Left renal pelvis (tissue), 4 donors: ENCODE results near the gene AAMP. TPM values are rescaled to one million over a fixed set of nuclear protein-coding genes. Genes with fewer than 3 reads are reported as not detected.

Experiments used
- DNase-seq, 4 donors: peaks; one replicate each; pipeline ENCODE4 v3.0.0-alpha.2; 2013; ENCODE audit warnings: low read depth in 4 of 4, low spot score in 3 of 4
- polyA plus RNA-seq, 4 donors: library from polyadenylated mRNA; unstranded; fragments of 120-200 nt; gene quantifications; one replicate each; pipeline ENCODE4 v1.2.1, GENCODE V29; 2013; ENCODE audit not compliant: insufficient read length in 4 of 4

Gene AAMP
- polyA plus RNA-seq, 4 donors, result 75.6 to 140 (median 117) TPM

DNA sequence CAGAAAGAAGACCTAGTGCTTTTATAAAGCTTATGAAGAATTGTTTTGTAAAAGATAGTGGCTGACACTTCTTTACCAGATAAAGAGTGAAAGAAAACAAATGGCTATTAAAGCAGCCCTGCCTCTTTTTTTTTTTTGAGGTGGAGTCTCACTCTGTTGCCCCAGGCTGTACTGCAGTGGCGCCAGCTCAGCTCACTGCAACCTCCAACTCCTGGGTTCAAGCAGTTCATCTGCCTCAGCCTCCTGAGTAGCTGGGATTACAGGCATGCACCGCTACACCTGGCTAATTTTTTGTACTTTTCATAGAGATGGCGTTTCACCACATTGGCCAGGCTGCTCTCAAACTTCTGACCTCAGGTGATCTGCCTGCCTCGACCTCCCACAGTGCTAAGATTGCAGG lies 40.1 kb downstream of the AAMP start:
- no peak for DNase-seq

GRCh38 chr2:218229239-218229638 lies 40.7 kb downstream of the AAMP start:
- DNase-seq, result no peak

DNA sequence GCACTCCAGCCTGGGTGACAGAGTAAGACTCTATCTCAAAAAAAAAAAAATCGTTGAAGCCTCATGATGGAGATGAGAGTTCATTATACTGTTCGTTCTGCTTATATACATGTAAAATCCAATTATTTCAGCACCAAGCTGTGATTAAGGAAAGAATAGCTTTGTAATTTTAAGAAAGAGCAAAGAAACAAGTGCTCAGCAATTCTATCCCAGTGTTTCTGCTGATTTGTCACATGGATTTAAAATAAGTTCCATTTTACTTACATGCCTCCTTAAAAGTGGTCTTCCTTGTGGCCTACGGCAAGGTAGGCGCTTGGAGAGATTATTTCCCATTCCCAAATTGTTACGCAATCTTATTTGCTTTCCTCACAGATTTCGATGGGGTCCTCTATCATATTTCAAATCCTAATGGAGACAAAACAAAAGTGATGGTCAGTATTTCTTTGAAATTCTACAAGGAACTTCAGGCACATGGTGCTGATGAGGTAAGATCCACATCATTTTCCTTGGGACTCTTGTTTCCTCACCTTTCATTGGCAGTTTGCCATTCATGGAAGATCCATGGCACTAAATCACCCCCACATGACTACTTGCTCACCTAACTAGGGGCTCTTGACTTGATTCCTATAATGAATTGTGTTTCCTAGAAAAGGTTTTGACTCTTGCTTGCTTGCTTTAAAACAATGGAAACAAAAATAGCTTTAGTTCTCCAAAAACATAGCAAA lies 41.4 kb downstream of the AAMP start:
- DNase-seq, result no peak

DNA sequence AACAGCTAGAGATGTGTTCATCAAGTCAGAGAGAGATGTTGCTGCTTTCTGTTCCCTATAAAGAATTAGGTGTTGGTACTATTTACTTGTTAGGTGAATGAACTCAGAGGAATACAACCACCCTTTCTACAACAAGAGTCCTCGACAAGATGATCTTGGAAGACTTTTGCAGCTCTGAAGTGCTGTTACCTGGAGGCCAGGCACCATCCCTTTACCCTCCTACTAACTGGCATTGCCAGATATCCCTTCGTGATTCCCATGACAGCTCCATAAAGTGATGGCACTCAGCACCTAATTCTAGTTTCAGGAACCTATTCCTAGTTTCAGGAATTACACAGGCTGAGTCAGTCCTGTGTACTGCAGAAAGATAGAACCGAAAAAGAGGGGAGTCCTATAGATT lies 43.0 kb downstream of the AAMP start:
- no peak for DNase-seq

- no peak for DNase-seq
Observed at GRCh38 chr2:218224186-218224585, 45.8 kb downstream of the AAMP start.

- DNase-seq, result no peak
Observed at GRCh38 chr2:218223046-218223445, 46.9 kb downstream of the AAMP start.

DNA sequence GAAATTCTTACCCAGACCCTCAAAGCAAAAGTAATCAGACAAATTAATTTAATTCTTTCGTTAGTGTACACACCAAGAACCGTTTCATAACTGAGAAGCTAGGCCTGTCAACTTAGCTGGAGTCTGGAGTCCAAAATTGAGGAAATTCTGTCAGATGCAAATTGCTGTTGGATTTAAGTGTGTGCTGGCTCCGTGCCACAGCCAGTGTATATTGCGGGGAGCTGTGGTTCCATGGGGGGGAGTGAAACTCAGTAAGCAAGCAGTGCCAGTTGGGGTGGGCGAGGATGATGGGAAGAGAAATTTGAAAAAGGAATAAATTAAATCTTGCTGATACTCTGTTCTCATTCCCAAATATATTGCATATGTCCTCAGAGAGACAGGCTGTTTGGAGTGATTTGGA lies 48.9 kb downstream of the AAMP start:
- DNase-seq, result no peak

- no peak for DNase-seq
Observed at GRCh38 chr2:218219934-218220333, 50.0 kb downstream of the AAMP start.

- no peak for DNase-seq
Observed at GRCh38 chr2:218218268-218219185, 51.4 kb downstream of the AAMP start.

DNA sequence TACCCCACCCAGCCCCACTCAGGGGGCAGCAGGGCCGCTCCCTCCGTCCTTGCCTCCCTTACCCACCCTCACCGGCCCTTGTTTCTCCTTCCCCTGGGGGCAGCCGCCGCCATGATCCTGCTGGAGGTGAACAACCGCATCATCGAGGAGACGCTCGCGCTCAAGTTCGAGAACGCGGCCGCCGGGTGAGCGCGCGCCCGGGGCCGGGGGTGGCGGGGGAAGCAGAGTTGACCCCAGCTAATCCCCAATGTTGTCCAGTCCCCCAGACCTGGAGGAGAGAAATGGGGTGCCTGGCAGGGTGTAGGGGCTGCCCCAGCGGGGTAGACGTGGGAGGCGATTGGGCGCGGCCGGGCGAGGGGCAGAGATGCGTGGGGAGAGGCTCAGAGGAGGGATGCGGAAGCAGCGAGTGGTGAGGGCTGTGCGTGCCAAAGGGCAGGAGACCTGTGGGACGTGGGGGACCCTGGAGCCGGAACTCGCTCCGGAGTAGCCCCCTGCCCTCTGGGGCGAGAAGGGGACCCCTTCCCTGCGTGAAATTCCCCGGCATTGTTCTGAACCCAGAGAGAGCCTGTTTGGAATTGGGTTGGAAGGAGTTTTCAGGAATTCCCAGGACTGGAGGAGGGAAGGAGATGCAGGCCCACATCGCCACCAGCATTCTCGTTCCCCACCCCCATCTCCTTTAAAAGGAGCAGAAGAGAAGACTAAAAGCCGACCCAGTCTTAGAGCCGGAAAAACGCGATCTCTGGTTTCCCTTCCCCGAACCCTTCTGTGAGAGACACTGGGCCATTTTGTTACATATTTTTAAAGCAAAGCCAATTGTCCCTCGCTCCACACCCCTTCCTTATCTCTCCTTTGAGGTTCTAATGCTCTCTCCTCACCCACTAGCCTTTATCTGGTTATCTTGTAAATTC lies 52.3 kb downstream of the AAMP start:
- no peak for DNase-seq

DNA sequence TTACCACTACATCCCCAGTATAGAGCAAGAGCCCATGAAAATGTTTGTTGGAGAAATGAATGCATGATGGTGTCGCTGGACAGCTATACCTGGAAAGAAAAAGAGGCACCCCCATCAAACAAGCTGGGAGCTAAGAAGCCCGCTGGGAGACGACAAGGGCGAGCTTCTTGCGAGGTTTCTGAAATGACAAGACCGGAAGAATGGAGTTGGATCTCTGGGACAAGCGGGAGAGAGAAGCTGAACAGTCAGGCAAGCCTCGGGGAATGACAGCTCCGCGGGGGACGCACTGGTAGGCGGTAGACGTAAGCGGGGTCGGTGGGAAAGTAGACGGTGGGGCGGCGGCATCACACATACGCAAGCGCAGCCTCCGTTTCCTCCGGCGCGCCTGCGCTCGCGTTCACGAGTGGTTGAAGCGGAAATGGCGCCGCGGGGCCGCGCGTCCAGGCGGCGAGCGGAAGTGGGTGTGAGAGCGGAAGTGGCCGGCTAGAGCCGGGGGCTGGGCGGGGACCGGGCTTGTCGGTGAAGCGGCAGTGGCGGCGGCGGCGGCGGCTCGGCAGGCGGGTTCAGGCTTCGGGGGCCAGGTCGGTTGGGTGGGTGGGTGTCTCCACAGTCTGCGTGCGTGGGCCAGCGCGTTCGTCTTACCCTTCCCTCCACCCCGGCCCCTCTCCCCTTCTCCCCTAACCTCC lies 53.1 kb downstream of the AAMP start, which contains the start of gene ARPC2:
Gene ARPC2 (plus strand): TSS at position 516 of the 686 bp plus-strand sequence. CDS start 282 bp downstream, outside the sequence.
- DNase-seq, result peak; percentile 87 to 91 (median 90)

DNA sequence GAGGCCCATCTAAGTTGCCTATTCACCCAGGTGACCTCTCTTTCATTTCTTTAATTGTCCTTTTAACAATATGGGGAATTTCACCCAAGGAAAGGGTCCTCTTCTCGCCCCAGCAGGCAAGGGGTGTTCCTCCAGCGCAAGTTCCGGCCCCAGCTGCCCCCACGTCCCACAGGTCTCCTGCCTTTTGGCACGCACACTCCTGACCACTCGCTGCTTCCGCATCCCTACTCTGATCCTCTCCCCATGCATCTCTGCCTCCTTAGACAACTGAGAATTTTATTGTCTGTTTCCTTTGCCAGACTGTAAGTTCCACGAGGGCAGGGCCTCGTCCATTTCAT lies 53.6 kb downstream of the AAMP start:
- no peak for DNase-seq

Other genes with a start within 250 kb of the AAMP start
- gene RUFY4, start 200.9 kb downstream of the AAMP start, polyA plus RNA-seq, result under 1 TPM in 3 of 4 donors, not detected in 1; 0.11 to 0.50 (median 0.37) TPM
- 1 to 10 TPM in 1 of 4 donors, under 1 TPM in 3; 0.06 to 1.3 (median 0.41) TPM for gene CXCR2, start 144.1 kb downstream of the AAMP start, polyA plus RNA-seq
- gene CXCR1, start 103.2 kb downstream of the AAMP start, polyA plus RNA-seq, result under 1 TPM in 1 of 4 donors, not detected in 3; 0.55 TPM
- 100 to 1,000 TPM; 216 to 275 (median 255) TPM for gene ARPC2, start 52.9 kb downstream of the AAMP start, polyA plus RNA-seq
- gene GPBAR1, start 9.1 kb downstream of the AAMP start, polyA plus RNA-seq, result 1 to 10 TPM; 1.6 to 2.8 (median 1.9) TPM
- gene PNKD, start 382 bp upstream of the AAMP start, polyA plus RNA-seq, result 100 to 1,000 TPM in 2 of 4 donors, 10 to 100 TPM in 2; 46.5 to 127 (median 96.1) TPM
- gene TMBIM1, start 22.4 kb upstream of the AAMP start, polyA plus RNA-seq, result 10 to 100 TPM; 72.2 to 94.0 (median 86.5) TPM
- gene CATIP, start 86.7 kb upstream of the AAMP start, polyA plus RNA-seq, result 1 to 10 TPM in 3 of 4 donors, under 1 TPM in 1; 0.19 to 6.5 (median 4.9) TPM
- 1 to 10 TPM in 2 of 4 donors, under 1 TPM in 2; 0.57 to 1.5 (median 1.0) TPM for gene SLC11A1, start 112.1 kb upstream of the AAMP start, polyA plus RNA-seq
- gene CTDSP1, start 129.7 kb upstream of the AAMP start, polyA plus RNA-seq, result 100 to 1,000 TPM; 131 to 162 (median 132) TPM
- 10 to 100 TPM in 3 of 4 donors, under 1 TPM in 1; 0.75 to 28.8 (median 19.5) TPM for gene VIL1, start 149.0 kb upstream of the AAMP start, polyA plus RNA-seq